PC-3 (cell line): ENCODE measurements around the gene TRPM2.

ENCODE experiments used
- CTCF ChIP-seq: fragments of 300-600 bp; sonication (generic); conservative IDR thresholded peaks from 2 replicates; pipeline ENCODE4 v1.5.1; 2017; ENCODE audit warnings: antibody characterized with exemption, low read depth, mild to moderate bottlenecking, low read length
- EZH2 ChIP-seq: fragments of 300-600 bp; sonication (generic); IDR thresholded peaks from one replicate; pipeline ENCODE4 v1.6.1; 2017; ENCODE audit warnings: antibody characterized with exemption, mild to moderate bottlenecking, low read length; ENCODE audit not compliant: unreplicated experiment

GRCh38 chr21:44363278-44363677 lies 9.9 kb downstream of the TRPM2 start:
- TF ChIP-seq CTCF: no peak
- TF ChIP-seq EZH2: no peak
